ENCODE measurements around the gene KCND2. TPM values are rescaled to one million over a fixed set of nuclear protein-coding genes. Genes with fewer than 3 reads are reported as not detected.

KCND2 gene
- total and polyA plus RNA-seq, 2 of the 8 experiments (the other 6 are each of a cell fraction or from before 2014, with no cell fraction given): 4.6 to 7.7 TPM

- TF ChIP-seq GTF2F1 (IDR thresholded peaks at IDR 0.05; ENCODE audit: borderline replicate concordance, low read depth, low read length) (no peak), CHD7 (IDR thresholded peaks at IDR 0.05; ENCODE audit: insufficient replicate concordance, low read length) (no peak), SIRT6 (IDR thresholded peaks at IDR 0.05; ENCODE audit: low read length) (no peak), CEBPB (IDR thresholded peaks at IDR 0.05; ENCODE audit: low read depth, low read length) (no peak), CREB1 (IDR thresholded peaks at IDR 0.05) (no peak), FOSL1 (IDR thresholded peaks at IDR 0.05; ENCODE audit: insufficient read depth, low read depth, low read length) (no peak)
These were observed 169.9 kb downstream of the KCND2 start (continued) for GRCh38 chr7:120442838-120443237.
